HAP-1 (cell line): ENCODE results near the gene HS3ST5.

ENCODE experiments used
- DNase-seq, 2 experiments: peaks; one replicate each; pipeline ENCODE4 v3.0.0-alpha.2; 2016 to 2020; ENCODE audit warnings: low spot score in 2 of 2
- H3K27me3 ChIP-seq: fragments of 250-450 bp; sonication (Bioruptor Pico); 2 replicates; pipeline ENCODE4 v1.5.1; 2020; ENCODE audit warnings: low read depth, mild to moderate bottlenecking, moderate library complexity
- H3K36me3 ChIP-seq: fragments of 250-450 bp; sonication (Bioruptor Pico); replicated peaks from 2 replicates; pipeline ENCODE4 v1.5.1; 2020; ENCODE audit warnings: mild to moderate bottlenecking
- H3K4me1 ChIP-seq: fragments of 250-450 bp; sonication (Bioruptor Pico); 2 replicates; pipeline ENCODE4 v1.5.1; 2020; ENCODE audit warnings: mild to moderate bottlenecking
- H3K4me3 ChIP-seq: fragments of 250-450 bp; sonication (Bioruptor Pico); 2 replicates; pipeline ENCODE4 v1.5.1; 2020; ENCODE audit warnings: mild to moderate bottlenecking, moderate library complexity
- H3K9me3 ChIP-seq: fragments of 250-450 bp; sonication (Bioruptor Pico); 2 replicates; pipeline ENCODE4 v1.5.1; 2020; ENCODE audit warnings: mild to moderate bottlenecking, moderate library complexity
- in situ Hi-C: fragments of 300-500 bp; cut with MboI; formaldehyde crosslinking; loops from 3 replicates; pipeline ENCODE4 v1.14.3; 2020; ENCODE audit warnings: low sequenced_read_pairs, inconsistent platforms, mixed read lengths

The HS3ST5 gene

DNA sequence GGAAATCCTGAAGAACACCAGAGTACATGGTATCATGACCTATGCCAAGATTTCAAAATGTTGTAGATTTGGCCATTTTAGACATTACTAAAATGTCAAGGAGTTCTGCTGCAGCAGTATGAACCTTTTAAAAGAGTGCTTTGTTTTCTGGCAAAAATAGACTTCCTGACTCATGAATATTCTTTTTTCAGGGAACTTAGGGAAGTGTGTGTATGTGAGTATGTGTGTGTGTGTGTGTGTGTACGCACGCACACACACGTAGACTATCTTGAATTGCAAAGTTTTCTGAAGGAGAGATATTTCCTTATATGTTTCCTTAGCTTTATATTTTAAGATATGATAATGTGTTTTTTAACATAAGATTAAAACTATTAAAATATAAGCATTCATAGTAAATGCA lies 161.2 kb downstream of the HS3ST5 start:
- Histone ChIP-seq H3K36me3 (no peaks in the 10 kb centered on the region), H3K4me3 (no peak overlapping the region), H3K9me3 (no peaks in the 10 kb centered on the region), H3K4me1 (peaks cover 20% of the 10 kb centered on the region), H3K27me3 (no peaks in the 10 kb centered on the region)
- no peak for DNase-seq
- in situ Hi-C loops: no loop called here

DNA sequence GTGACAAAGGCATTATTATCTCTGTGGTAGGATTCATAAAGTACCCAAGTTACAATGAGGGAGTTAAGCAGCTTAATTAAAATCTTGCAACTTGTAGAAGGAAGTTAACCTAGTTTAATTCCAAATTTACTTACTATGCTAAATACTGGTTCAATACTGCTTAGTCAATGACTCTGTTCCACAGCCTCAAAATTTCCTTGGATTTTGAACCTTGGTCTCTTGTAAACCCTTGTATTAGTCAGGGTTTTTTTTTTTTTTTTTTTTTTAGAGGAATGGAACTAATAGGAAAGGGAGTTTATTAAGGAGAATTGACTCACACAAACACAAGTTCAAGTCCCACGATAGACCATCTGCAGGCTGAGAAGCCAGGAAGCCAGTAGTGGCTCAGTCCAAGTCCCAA lies 163.4 kb downstream of the HS3ST5 start:
- H3K36me3 ChIP-seq: no peaks in the 10 kb centered on the region
- H3K9me3 ChIP-seq: no peaks in the 10 kb centered on the region
- no peak overlapping the region for H3K4me3 ChIP-seq
- DNase-seq: no peak
- H3K27me3 ChIP-seq: no peaks in the 10 kb centered on the region
- H3K4me1 ChIP-seq: peaks cover 34% of the 10 kb centered on the region
- in situ Hi-C loops: no loop called here

GRCh38 chr6:114176726-114177125 lies 166.1 kb downstream of the HS3ST5 start:
- in situ Hi-C loops: no loop called here
- Histone ChIP-seq H3K36me3 (no peaks in the 10 kb centered on the region), H3K4me3 (no peak overlapping the region), H3K4me1 (peaks cover 60% of the 10 kb centered on the region), H3K27me3 (no peaks in the 10 kb centered on the region), H3K9me3 (no peaks in the 10 kb centered on the region)
- no peak for DNase-seq

DNA sequence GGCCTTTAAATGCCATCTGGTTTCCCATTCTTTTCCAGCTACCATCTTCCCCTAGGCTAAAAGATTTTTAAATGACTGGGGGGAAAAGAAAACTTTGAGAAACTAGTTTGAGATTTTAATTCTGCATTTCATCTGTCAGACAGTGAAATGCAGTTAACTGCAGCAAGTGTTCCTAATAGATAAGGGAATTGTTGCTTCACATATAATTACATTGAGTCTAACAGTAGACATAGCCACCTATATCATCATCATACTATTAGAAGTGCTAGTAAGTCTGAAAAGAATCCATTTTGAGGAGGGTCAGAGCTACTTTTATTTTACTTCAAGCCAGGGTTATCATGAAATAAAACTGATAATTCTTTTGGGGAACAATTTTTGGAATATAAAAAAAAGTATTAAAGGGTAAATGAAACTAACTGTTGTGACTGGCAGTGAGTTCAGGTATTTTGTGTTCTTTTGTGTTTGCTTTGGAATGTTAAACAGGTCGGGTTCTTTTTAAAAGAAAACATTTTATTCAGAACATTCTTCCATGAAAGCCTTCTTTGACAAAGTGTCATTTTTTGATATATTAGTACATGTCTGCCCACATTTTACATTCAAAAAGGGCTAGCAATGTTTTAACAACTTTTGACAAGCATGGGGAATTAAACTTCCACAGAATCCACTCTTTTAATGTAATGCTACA lies 170.1 kb downstream of the HS3ST5 start:
- DNase-seq: peak in 1 of 2 experiments; percentile 84
- in situ Hi-C loops: no loop called here
- Histone ChIP-seq H3K9me3 (no peaks in the 10 kb centered on the region), H3K4me1 (peaks cover 63% of the 10 kb centered on the region), H3K27me3 (no peaks in the 10 kb centered on the region), H3K36me3 (no peaks in the 10 kb centered on the region), H3K4me3 (no peak overlapping the region)

DNA sequence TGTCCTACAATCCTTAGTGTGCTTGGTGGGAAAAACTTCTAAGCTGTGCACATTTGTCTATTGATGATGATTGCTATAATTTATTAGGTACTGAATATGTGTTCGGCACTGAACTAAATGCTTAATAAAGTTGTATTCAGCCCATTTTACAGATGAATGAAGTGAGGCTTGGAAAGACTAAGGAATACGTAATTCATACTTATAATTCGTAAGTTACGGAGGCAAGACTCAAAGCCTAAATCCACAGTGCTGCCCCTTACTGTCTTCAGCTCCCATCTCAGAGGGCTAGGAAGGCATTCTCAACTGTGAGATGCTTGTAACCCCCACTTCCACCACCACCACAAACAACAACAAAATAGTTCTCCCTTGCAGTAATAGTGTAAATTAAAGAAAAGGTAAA lies 171.3 kb downstream of the HS3ST5 start:
- Histone ChIP-seq H3K36me3 (no peaks in the 10 kb centered on the region), H3K4me3 (no peak overlapping the region), H3K27me3 (no peaks in the 10 kb centered on the region), H3K9me3 (no peaks in the 10 kb centered on the region), H3K4me1 (peaks cover 51% of the 10 kb centered on the region)
- in situ Hi-C loops: no loop called here
- DNase-seq: no peak

GRCh38 chr6:114170958-114171387 lies 171.8 kb downstream of the HS3ST5 start:
- no peaks in the 10 kb centered on the region for H3K36me3 ChIP-seq
- H3K4me3 ChIP-seq: no peak overlapping the region
- no peak for DNase-seq
- H3K9me3 ChIP-seq: no peaks in the 10 kb centered on the region
- in situ Hi-C loops: no loop called here
- H3K4me1 ChIP-seq: peaks cover 46% of the 10 kb centered on the region
- no peaks in the 10 kb centered on the region for H3K27me3 ChIP-seq

DNA sequence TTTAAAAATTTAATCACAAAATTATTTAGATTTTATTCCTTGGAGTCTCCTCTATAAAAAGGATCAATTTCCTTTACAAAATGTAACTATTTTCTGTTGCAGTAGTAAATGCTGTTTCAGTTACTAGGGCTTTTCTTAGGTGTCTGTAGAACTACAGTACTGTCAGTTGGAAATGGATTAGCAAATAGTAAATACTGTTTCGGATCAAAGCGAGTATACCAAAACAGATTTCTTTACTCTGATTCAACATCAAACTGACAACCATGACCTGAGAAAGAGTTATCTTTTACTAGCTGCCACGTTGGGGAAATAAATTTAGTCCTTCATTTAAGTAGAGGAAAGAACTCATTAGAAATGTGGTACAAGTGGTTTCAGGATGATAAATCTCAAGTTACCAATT lies 172.5 kb downstream of the HS3ST5 start:
- in situ Hi-C loops: no loop called here
- DNase-seq: no peak
- Histone ChIP-seq H3K4me3 (no peak overlapping the region), H3K4me1 (peaks cover 40% of the 10 kb centered on the region), H3K36me3 (no peaks in the 10 kb centered on the region), H3K9me3 (no peaks in the 10 kb centered on the region), H3K27me3 (no peaks in the 10 kb centered on the region)

GRCh38 chr6:114169763-114170162 lies 173.1 kb downstream of the HS3ST5 start:
- Histone ChIP-seq H3K4me1 (peaks cover 38% of the 10 kb centered on the region), H3K9me3 (no peaks in the 10 kb centered on the region), H3K36me3 (no peaks in the 10 kb centered on the region), H3K27me3 (no peaks in the 10 kb centered on the region), H3K4me3 (no peak overlapping the region)
- peak in 1 of 2 experiments; percentile 47 for DNase-seq
- in situ Hi-C loops: no loop called here

GRCh38 chr6:114167583-114168576 lies 174.9 kb downstream of the HS3ST5 start:
- Histone ChIP-seq H3K4me1 (peaks cover 32% of the 10 kb centered on the region), H3K27me3 (no peaks in the 10 kb centered on the region), H3K9me3 (no peaks in the 10 kb centered on the region), H3K36me3 (no peaks in the 10 kb centered on the region), H3K4me3 (no peak overlapping the region)
- in situ Hi-C loops: no loop called here
- DNase-seq: no peak

DNA sequence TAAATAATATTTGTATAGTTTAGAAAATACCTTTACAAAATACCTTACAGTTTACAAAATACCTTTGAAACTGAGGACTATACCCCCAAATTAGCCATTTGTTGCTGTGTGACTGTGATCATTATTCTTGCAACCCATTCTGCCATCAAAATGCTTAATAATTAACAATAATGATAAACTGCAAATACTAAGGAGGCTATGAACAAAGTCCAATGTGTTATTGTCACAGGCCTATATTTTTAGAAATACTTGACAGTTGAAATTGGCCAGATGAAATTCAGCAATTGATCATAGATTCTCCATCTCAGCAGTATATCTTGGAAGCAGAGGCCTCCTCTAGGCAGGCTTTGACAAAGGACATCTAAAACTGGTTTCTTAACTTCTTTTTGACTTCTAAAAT lies 178.6 kb downstream of the HS3ST5 start:
- in situ Hi-C loops: no loop called here
- Histone ChIP-seq H3K4me1 (peaks cover 16% of the 10 kb centered on the region), H3K9me3 (no peaks in the 10 kb centered on the region), H3K36me3 (no peaks in the 10 kb centered on the region), H3K4me3 (no peak overlapping the region), H3K27me3 (no peaks in the 10 kb centered on the region)
- DNase-seq: no peak

DNA sequence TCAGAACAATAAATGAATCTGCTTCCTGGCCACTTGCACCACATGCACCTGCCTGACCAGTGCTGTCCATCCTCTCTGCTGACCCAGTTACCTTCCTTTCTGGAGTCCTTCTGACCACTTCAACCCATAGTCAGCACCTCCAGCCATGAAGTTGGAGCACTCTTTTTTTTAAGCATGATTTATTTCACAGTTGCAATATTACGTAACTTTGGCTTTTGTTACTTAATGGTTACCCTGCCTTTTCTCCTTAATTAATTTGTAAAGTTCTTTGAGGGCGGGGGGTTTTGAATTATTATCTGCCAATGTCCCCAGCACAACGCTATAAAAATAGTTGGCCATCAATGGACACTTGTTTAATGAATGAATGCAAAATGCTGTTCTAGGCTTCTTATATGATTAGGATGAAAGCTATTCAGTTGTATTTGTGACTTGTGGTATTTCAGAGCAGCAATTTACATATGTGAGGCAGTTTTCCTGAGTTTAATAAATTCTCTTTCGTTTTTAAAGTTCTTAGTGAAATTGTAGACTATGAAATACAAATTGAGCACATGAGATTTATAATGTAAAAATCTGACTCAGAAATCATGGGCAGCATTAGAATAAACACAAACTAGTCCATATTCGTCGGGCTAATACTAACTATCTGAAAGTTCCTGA lies 180.0 kb downstream of the HS3ST5 start:
- peaks cover 16% of the 10 kb centered on the region for H3K4me1 ChIP-seq
- in situ Hi-C loops: no loop called here
- no peaks in the 10 kb centered on the region for H3K36me3 ChIP-seq
- peak in 1 of 2 experiments; percentile 48 for DNase-seq
- H3K4me3 ChIP-seq: no peak overlapping the region
- H3K27me3 ChIP-seq: no peaks in the 10 kb centered on the region
- no peaks in the 10 kb centered on the region for H3K9me3 ChIP-seq

- in situ Hi-C loops: no loop called here
- DNase-seq: no peak
- H3K27me3 ChIP-seq: no peaks in the 10 kb centered on the region
- no peak overlapping the region for H3K4me3 ChIP-seq
- no peaks in the 10 kb centered on the region for H3K9me3 ChIP-seq
- H3K36me3 ChIP-seq: no peaks in the 10 kb centered on the region
- H3K4me1 ChIP-seq: peaks cover 16% of the 10 kb centered on the region
These were observed 181.9 kb downstream of the HS3ST5 start for GRCh38 chr6:114160881-114161280.

- Histone ChIP-seq H3K27me3 (no peaks in the 10 kb centered on the region), H3K9me3 (no peaks in the 10 kb centered on the region), H3K4me1 (peaks cover 16% of the 10 kb centered on the region), H3K36me3 (no peaks in the 10 kb centered on the region), H3K4me3 (no peak overlapping the region)
- DNase-seq: no peak
- in situ Hi-C loops: no loop called here
These were observed 183.1 kb downstream of the HS3ST5 start for GRCh38 chr6:114159727-114160126.
